Stimulated activated CD4-positive, alpha-beta T cell treated with anti-CD3 and anti-CD28 coated beads, Interleukin-15, amount 100 ng/mL, for 48 hours (primary cell): ENCODE results near the gene RSRC1.
"Not testable (repeated sequence)": the region's sequence is repeated elsewhere in the genome, so short reads cannot be mapped to it uniquely, and the experiment has no call there.

Experiments
- DNase-seq, 2 donors: peaks; one replicate each; pipeline ENCODE4 v3.0.0-alpha.2; 2020; ENCODE audit warnings: low read depth in 2 of 2

The RSRC1 gene

DNA sequence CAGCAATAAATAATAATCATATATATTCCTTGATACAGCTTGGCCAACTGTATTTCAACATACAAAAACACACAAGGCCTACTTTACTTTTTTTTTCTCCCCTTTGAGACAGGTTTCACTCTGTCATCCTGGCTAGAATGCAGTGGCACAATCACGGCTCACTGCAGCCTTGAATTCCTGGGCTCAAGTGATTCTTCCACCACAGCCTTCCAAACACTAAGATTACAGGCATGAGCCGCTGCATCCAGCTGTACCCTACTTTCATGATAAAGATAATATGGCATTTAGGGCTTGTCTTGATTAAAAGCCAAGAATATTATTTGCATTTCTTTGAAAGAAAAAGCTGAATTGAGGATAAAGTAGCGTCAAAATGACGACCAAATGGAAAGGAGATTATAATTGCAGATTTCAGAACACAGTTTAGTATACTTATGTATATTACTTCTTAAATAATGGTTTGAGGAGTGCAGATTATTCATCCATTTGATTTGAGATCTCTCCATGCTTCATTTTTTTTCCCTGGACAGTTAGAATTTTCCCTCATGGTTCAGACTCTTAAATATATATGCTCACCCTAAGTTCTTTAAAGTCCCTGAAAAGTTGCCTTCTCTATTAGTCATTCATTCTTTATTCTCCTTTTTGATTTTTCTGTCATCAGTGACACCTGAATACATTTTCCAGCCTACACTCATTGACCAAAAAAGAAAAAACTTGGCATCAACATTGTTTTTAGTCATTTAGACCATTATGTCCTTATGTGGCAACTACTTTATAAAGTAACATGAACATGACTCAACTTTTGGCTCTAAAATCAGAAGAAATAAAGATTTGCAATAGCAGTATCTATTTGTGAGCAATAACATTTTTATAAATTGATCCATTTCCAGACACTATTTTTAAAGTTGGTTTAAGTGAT, 412.6 kb downstream of the RSRC1 start:
- DNase-seq: no peak

GRCh38 chr3:158528076-158528674, 418.3 kb downstream of the RSRC1 start:
- no peak for DNase-seq

GRCh38 chr3:158531334-158531733, 421.4 kb downstream of the RSRC1 start:
- DNase-seq: no peak

DNA sequence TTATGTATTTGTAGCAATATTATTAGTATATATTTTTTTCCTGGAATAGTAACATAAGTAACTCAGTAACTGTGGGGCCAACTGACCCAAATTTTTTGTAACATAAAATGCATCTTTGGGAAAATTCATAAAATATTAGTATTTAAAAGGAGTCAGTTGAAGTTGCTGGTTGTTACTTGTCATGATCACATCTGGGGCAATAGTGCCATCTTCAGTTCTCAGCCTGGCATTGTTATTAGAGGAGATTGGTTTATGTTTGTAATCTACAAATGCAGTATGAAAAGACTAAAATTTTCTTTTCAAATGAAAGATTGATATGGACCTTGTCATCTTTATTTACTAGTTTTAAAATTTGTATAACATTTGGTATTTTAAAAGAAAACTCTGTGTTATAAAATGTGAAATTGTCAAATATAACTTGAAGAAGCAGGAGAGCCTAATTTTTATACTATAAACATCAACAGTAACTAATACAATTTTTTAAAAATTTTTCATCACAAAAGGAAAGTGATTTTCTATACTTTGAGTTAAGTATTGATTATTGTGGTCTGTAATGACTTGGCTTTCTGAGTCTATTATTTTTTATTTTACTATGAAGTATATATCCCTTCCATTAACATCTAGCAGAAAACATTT, 422.3 kb downstream of the RSRC1 start:
- DNase-seq: no peak

GRCh38 chr3:158535918-158536317, 426.0 kb downstream of the RSRC1 start:
- no peak for DNase-seq

- no peak for DNase-seq
Measured at GRCh38 chr3:158539414-158540014, 429.6 kb downstream of the RSRC1 start.

DNA sequence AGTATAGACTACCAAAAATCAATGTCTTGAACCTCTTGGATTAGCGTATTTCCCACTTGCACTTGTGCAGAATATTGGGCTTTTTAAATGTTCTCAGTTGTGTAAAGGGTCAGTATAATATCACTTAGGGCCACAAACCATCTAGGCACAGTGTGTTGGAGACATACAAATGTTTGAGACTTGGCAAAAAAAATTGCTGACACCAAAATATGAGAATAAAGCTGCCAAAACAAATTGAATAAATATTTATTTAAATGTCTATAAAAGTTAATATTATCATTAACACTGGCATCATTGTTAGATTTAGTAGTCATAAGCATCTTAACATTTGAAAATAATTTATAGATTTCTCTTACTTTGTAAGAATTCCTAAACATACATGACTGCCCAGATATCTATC, 430.2 kb downstream of the RSRC1 start:
- DNase-seq: no peak

DNA sequence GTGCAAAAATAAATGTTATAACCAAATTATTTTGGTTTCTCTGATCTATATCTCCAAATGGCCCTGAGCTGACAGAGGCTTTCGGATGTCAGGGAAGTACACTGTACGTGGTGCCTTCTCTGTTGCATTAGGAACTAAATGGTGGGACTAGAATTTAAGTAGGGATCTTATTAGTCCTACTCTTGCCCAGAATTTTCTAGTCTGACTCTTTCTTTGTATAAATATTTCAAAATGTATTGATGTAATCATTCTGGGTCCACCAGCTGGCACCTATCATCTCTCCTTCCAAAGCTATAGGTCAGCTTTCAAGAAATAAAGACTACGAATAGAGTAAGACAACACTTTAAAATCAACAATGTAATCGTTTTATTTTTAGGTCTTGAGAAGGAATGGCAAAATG, 438.8 kb downstream of the RSRC1 start:
- DNase-seq: no peak

DNA sequence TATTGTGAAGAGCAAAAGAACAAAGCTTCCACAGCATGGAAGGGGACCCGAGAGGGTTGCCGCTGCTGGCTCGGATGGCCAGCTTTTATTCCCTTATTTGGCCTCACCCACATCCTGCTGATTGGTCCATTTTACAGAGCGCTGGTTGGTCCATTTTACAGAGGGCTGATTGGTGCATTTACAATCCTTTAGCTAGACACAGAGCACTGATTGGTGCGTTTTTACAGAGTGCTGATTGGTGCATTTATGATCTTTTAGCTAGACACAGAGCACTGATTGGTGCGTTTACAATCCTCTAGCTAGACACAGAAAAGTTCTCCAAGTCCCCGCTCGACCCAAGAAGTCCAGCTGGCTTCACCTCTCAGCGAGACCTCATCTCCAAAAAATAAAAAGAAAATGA, 440.0 kb downstream of the RSRC1 start:
- not testable (repeated sequence) for DNase-seq

DNA sequence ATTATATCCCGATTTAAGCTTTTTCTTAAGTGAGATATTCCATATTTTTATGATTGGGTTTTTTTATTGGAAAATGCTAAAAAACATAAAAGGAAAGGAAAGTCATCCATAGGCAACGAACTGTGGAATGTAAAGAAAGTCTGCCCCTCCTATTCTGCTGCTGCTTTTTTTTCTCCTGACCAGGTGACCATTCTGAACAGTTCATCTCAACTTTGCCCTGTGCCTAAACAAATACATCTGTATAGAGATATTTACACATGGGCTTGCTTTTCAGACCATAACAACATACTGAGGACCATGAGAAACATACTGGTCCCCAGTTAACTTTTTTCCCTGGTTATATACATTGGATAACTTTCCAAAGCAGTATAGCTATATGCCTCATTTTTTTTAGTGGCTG, 442.2 kb downstream of the RSRC1 start:
- no peak for DNase-seq

- DNase-seq: no peak
Measured at GRCh38 chr3:158559504-158559903, 449.6 kb downstream of the RSRC1 start.

GRCh38 chr3:158560979-158561378, 451.1 kb downstream of the RSRC1 start:
- no peak for DNase-seq

DNA sequence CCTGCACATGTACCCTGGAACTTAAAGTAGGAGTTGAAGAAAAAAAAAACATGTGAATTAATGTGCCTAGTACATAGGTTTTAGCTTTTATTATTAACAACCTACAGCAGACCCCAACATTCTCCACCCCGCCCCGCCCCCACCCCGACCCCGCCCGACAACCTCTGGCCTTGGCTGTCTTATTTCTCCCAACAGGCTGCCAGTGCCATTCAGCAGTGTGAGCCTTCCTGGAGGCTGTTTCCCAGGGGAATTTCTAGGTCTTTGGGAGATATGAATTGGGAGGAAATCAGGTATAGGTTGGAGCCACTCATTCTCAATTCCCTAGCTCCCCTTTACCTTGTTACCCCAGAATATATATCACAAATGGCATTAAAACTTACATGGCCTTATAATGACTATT, 452.8 kb downstream of the RSRC1 start:
- DNase-seq: no peak

GRCh38 chr3:158563076-158563475, 453.2 kb downstream of the RSRC1 start:
- DNase-seq: no peak

- DNase-seq: no peak
Measured at GRCh38 chr3:158565076-158565475, 455.2 kb downstream of the RSRC1 start.

DNA sequence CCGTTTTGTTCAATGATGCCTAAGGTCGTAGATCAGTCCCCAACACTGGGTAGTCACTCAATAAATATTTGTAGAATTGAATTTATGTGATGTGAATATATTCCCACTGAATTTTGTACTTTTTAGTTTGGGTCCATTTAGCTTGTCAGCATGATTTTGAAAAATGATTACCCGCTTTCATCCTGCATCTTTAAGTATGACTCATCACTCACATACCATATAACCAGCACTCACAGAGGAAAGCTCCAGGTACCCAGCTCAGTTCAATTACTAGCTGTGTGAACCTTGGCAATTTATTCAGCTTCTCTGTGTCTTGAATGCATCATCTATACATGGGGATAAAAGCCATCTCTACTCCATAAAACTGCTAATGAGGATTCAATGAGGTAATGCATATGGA, 458.9 kb downstream of the RSRC1 start:
- no peak for DNase-seq

DNA sequence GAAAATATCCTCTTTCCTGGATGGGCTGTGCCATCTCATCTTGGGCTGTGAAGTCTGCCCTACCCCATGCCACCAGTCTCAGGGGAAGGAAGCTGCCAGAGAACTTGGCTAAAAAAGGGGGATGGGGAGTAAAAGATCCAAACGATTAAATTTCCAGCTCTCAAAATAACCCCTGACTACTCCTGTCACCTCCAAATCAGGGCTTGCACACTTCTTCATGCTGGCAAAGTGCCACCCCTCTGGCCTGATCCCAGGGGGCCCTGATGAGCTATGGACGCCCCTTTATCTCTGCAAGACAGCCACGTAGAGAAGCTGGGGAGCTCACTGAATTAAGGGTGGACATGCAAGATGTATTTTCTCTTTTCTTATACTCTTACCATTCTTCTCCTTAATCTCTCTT, 459.9 kb downstream of the RSRC1 start:
- no peak for DNase-seq

DNA sequence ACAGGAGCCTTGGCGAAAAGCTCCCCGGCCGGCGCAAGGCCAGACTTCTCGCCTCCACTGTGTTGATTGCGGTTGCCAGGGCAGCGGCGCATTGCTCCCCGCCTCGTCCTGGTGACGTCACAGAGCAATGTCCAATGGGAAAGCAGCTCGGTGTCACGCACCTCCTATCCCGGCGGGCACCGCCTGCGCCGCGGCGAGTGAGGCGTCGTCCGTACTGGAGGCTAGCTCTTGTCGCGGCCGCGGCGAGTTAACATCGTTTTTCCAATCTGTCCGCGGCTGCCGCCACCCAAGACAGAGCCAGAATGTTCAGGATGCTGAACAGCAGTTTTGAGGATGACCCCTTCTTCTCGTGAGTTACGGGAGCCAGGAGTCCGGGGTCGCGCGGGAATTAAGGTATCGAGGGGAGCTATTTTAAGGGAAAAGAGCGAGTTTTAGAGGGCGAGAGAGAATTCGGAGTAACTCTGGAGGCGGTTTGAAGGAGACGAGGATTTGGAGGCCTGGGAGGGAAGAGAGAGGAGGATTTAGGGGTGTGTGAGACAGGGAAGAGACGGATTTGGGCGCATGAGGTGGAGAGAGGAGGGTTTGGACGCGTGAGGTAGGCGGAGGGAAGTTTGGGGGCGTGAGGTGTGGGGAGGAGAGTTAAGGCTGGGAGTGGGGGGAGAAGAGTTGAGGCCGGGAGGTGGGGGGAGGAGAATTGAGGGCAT, 461.3 kb downstream of the RSRC1 start, which contains the start of gene MLF1:
TSS of gene MLF1 (plus strand) at position 196 of the 704 bp plus-strand sequence. CDS start at position 303, 107 bp downstream.
- DNase-seq: peak; percentile 79 to 81

- DNase-seq: no peak
Measured at GRCh38 chr3:158571969-158572765, 462.3 kb downstream of the RSRC1 start.

DNA sequence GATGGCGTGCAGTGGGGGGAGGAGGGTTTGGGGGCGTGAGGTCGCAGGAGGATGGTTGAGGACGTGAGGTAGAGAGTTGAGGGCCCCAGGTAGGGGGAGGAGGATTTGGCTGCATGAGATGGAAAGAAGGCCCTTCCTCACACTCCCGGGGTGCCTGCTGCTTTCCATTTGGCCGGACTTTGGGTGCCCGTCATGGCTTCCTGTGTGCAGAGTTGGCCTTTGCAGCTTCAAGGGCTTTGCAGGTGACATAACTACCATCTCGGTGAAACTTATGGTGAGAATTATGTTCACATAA, 462.8 kb downstream of the RSRC1 start:
- DNase-seq: no peak

GRCh38 chr3:158573714-158574113, 463.8 kb downstream of the RSRC1 start:
- no peak for DNase-seq
